Loucy (cell line): Measurements from ENCODE around the gene SEC63.

Experiments used
- H2AFZ ChIP-seq: fragments of 200-600 bp; sonication (generic); 2 replicates; pipeline ENCODE4 v1.6.0; 2016; ENCODE audit warnings: antibody characterized with exemption, mild to moderate bottlenecking, low read length, moderate library complexity
- H3F3A ChIP-seq: fragments of 200-600 bp; 2 replicates; pipeline ENCODE4 v1.6.0; 2016; ENCODE audit warnings: antibody characterized with exemption, low read depth, mild to moderate bottlenecking
- H3K27me3 ChIP-seq: fragments of 200-600 bp; sonication (generic); 2 replicates; pipeline ENCODE4 v1.6.1; 2014; ENCODE audit warnings: low read length, mild to moderate bottlenecking; ENCODE audit not compliant: insufficient read depth, poor library complexity, severe bottlenecking
- H3K36me3 ChIP-seq: fragments of 200-600 bp; sonication (generic); 2 replicates; pipeline ENCODE4 v1.6.1; 2016; ENCODE audit warnings: low read length; ENCODE audit not compliant: insufficient read depth
- H3K4me1 ChIP-seq: fragments of 200-600 bp; sonication (generic); 2 replicates; pipeline ENCODE4 v1.5.1; 2014; ENCODE audit warnings: low read length, mild to moderate bottlenecking; ENCODE audit not compliant: insufficient read depth, poor library complexity, severe bottlenecking
- H3K4me2 ChIP-seq: fragments of 200-600 bp; sonication (generic); 2 replicates; pipeline ENCODE4 v1.6.0; 2014; ENCODE audit warnings: antibody characterized with exemption, low read length, low read depth, mild to moderate bottlenecking; ENCODE audit not compliant: poor library complexity, severe bottlenecking
- H3K4me3 ChIP-seq: fragments of 200-600 bp; sonication (generic); 2 replicates; pipeline ENCODE4 v1.5.1; 2014; ENCODE audit warnings: low read length, mild to moderate bottlenecking, mixed read lengths; ENCODE audit not compliant: poor library complexity, severe bottlenecking
- H3K79me2 ChIP-seq: fragments of 200-600 bp; sonication (generic); 2 replicates; pipeline ENCODE4 v1.6.1; 2014; ENCODE audit warnings: low read length; ENCODE audit not compliant: insufficient read depth
- H3K9ac ChIP-seq: fragments of 200-600 bp; sonication (generic); 2 replicates; pipeline ENCODE4 v1.6.0; 2014; ENCODE audit warnings: mild to moderate bottlenecking, low read depth, low read length, moderate library complexity; ENCODE audit not compliant: poor library complexity, severe bottlenecking
- H3K9me2 ChIP-seq: fragments of 200-600 bp; sonication (generic); replicated peaks from 2 replicates; pipeline ENCODE4 v1.6.1; 2016; ENCODE audit warnings: low read depth, low read length, mixed read lengths
- H3K9me3 ChIP-seq: fragments of 200-600 bp; sonication (generic); 2 replicates; pipeline ENCODE4 v1.6.1; 2014; ENCODE audit warnings: mild to moderate bottlenecking, antibody characterized with exemption, low read length, low read depth; ENCODE audit not compliant: insufficient read depth
- H4K20me1 ChIP-seq: fragments of 200-600 bp; sonication (generic); 2 replicates; pipeline ENCODE4 v1.6.0; 2014; ENCODE audit warnings: antibody characterized with exemption, low read length, mild to moderate bottlenecking; ENCODE audit not compliant: insufficient read depth, poor library complexity, severe bottlenecking
- CTCF ChIP-seq: fragments of 200-600 bp; sonication (generic); conservative IDR thresholded peaks from 2 replicates; pipeline ENCODE4 v1.5.1; 2014; ENCODE audit warnings: mild to moderate bottlenecking, antibody characterized with exemption, low read length
- EZH2phosphoT487 ChIP-seq: fragments of 200-600 bp; IDR thresholded peaks from 2 replicates; pipeline ENCODE4 v1.6.1; 2018; ENCODE audit warnings: antibody characterized with exemption, mild to moderate bottlenecking, moderate library complexity, borderline replicate concordance

SEC63 gene

GRCh38 chr6:107973594-107973993 lies 15.6 kb upstream of the SEC63 start:
- Histone ChIP-seq H3K4me3 (no peak overlapping the region), H2AFZ (no peak overlapping the region), H3K4me1 (peaks cover 4% of the 10 kb centered on the region), H3K27me3 (no peaks in the 10 kb centered on the region), H3K9me2 (no peaks in the 10 kb centered on the region), H3K9ac (no peak overlapping the region), H4K20me1 (no peaks in the 10 kb centered on the region), H3K79me2 (no peaks in the 10 kb centered on the region), H3K4me2 (no peak overlapping the region), H3K9me3 (no peaks in the 10 kb centered on the region), H3F3A (no peaks in the 10 kb centered on the region), H3K36me3 (no peaks in the 10 kb centered on the region)
- no peak for TF ChIP-seq CTCF
- TF ChIP-seq EZH2phosphoT487: no peak

- Histone ChIP-seq H3K4me2 (no peak overlapping the region), H2AFZ (no peak overlapping the region), H3K9me3 (no peaks in the 10 kb centered on the region), H3K9ac (no peak overlapping the region), H3K9me2 (no peaks in the 10 kb centered on the region), H3K79me2 (no peaks in the 10 kb centered on the region), H4K20me1 (no peaks in the 10 kb centered on the region), H3K36me3 (no peaks in the 10 kb centered on the region), H3F3A (no peaks in the 10 kb centered on the region), H3K4me3 (no peak overlapping the region), H3K4me1 (peaks cover 4% of the 10 kb centered on the region), H3K27me3 (no peaks in the 10 kb centered on the region)
- TF ChIP-seq CTCF (no peak), EZH2phosphoT487 (no peak)
Measured at GRCh38 chr6:107972413-107973096, 14.5 kb upstream of the SEC63 start.

DNA sequence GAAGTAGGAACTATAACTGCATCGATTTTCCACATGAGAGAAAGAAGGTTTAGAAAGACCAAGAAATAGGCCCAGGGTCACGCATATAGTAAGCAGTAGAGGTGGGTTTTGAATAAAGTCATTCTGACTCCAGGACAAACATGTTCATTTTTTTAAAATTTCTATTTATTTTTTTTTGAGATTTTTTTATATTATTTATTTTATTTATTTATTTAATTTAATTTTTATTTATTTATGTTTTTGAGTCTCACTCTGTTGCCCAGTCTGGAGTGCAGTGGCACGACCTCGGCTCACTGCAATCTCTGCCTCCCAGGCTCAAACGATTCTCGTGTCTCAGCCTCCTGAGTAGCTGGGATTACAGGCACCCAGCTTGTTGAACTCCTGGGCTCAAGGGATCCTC lies 13.2 kb upstream of the SEC63 start:
- Histone ChIP-seq H3K9me3 (no peaks in the 10 kb centered on the region), H3K4me3 (no peak overlapping the region), H3K79me2 (no peaks in the 10 kb centered on the region), H2AFZ (no peak overlapping the region), H3K9me2 (no peaks in the 10 kb centered on the region), H4K20me1 (no peaks in the 10 kb centered on the region), H3K9ac (no peak overlapping the region), H3K27me3 (no peaks in the 10 kb centered on the region), H3K4me1 (peaks cover 4% of the 10 kb centered on the region), H3F3A (no peaks in the 10 kb centered on the region), H3K36me3 (no peaks in the 10 kb centered on the region), H3K4me2 (no peak overlapping the region)
- no peak for TF ChIP-seq EZH2phosphoT487

GRCh38 chr6:107970255-107970654 lies 12.2 kb upstream of the SEC63 start:
- no peaks in the 10 kb centered on the region for H3K9me3 ChIP-seq
- no peak overlapping the region for H2AFZ ChIP-seq
- H3K4me2 ChIP-seq: no peak overlapping the region
- H3K79me2 ChIP-seq: no peaks in the 10 kb centered on the region
- no peaks in the 10 kb centered on the region for H3K36me3 ChIP-seq
- H3K4me3 ChIP-seq: no peak overlapping the region
- H4K20me1 ChIP-seq: no peaks in the 10 kb centered on the region
- no peaks in the 10 kb centered on the region for H3K9me2 ChIP-seq
- TF ChIP-seq CTCF (no peak), EZH2phosphoT487 (no peak)
- H3K4me1 ChIP-seq: peaks cover 4% of the 10 kb centered on the region
- H3K27me3 ChIP-seq: no peaks in the 10 kb centered on the region
- no peak overlapping the region for H3K9ac ChIP-seq
- H3F3A ChIP-seq: no peaks in the 10 kb centered on the region
